Suprapubic skin (tissue), 4 donors: ENCODE data around the gene BCL11B. TPM values are rescaled to one million over a fixed set of nuclear protein-coding genes. Genes with fewer than 3 reads are reported as not detected.
A peak's percentile ranks its signal among the peaks of the same experiment; 100 is the strongest.

ENCODE experiments used
- DNase-seq, 2 donors: peaks; one replicate each; pipeline ENCODE4 v3.0.0-alpha.2; 2019; ENCODE audit warnings: low spot score in 2 of 2
- H3K27ac ChIP-seq: fragments of 200-600 bp; sonication (generic); one replicate; pipeline ENCODE4 v1.5.1; 2019
- H3K27me3 ChIP-seq: fragments of 200-600 bp; sonication (generic); one replicate; pipeline ENCODE4 v1.5.1; 2019
- H3K36me3 ChIP-seq: fragments of 200-600 bp; sonication (generic); one replicate; pipeline ENCODE4 v1.5.1; 2019
- H3K4me1 ChIP-seq: fragments of 200-600 bp; sonication (generic); one replicate; pipeline ENCODE4 v1.5.1; 2019
- H3K4me3 ChIP-seq: fragments of 200-600 bp; sonication (generic); one replicate; pipeline ENCODE4 v1.5.1; 2019; ENCODE audit warnings: mild to moderate bottlenecking
- H3K9me3 ChIP-seq: fragments of 200-600 bp; sonication (generic); one replicate; pipeline ENCODE4 v1.5.1; 2019
- EP300 ChIP-seq: sonication (generic); formaldehyde crosslinking; IDR thresholded peaks from one replicate; pipeline ENCODE4 v1.6.1; 2017; ENCODE audit warnings: antibody characterized with exemption
- POLR2A ChIP-seq, 2 donors: fragments of 450-650 bp; IDR thresholded peaks; one replicate each; pipeline ENCODE4 v1.6.1; 2017; ENCODE audit warnings: antibody characterized with exemption in 2 of 2, mild to moderate bottlenecking in 2 of 2, moderate library complexity in 2 of 2
- POLR2AphosphoS5 ChIP-seq, 3 donors: sonication (generic); formaldehyde crosslinking; IDR thresholded peaks; one replicate each; pipeline ENCODE4 v1.6.1; 2017; ENCODE audit warnings: antibody characterized with exemption in 3 of 3
- WGBS: methylation state at CpG from one replicate; pipeline ENCODE4 v1.1.5; 2018; 5-methylcytosine and 5-hydroxymethylcytosine counted together
- total RNA-seq, 4 donors: library from RNA; depleted of rRNA; stranded (reverse); fragments of >200 nt; gene quantifications; one replicate each; pipeline ENCODE4 v1.1.0, GENCODE V29; 2016
- TF ChIP-seq, protein P1 (sequence below), 2 donors: fragments of 200-600 bp in 1 of 2; fragments of 450-650 bp in 1 of 2; sonication (generic) in 1 of 2; IDR thresholded peaks; one replicate each; pipeline ENCODE4 v1.5.1; 2016 to 2019; ENCODE audit warnings: antibody characterized with exemption in 2 of 2, mild to moderate bottlenecking in 1 of 2, moderate library complexity in 1 of 2

The BCL11B gene
- total RNA-seq, 4 donors from 2014 or later = 35.9 to 53.8 (median 47.5) TPM

- H3K36me3 ChIP-seq = no peaks in the 10 kb centered on the region
- peaks cover 23% of the 10 kb centered on the region for H3K4me1 ChIP-seq
- H3K9me3 ChIP-seq = no peaks in the 10 kb centered on the region
- TF ChIP-seq POLR2A (IDR thresholded peaks at IDR 0.05) (no peak), EP300 (no peak), POLR2AphosphoS5 (IDR thresholded peaks at IDR 0.05) (no peak)
- TF ChIP-seq, protein P1, sequence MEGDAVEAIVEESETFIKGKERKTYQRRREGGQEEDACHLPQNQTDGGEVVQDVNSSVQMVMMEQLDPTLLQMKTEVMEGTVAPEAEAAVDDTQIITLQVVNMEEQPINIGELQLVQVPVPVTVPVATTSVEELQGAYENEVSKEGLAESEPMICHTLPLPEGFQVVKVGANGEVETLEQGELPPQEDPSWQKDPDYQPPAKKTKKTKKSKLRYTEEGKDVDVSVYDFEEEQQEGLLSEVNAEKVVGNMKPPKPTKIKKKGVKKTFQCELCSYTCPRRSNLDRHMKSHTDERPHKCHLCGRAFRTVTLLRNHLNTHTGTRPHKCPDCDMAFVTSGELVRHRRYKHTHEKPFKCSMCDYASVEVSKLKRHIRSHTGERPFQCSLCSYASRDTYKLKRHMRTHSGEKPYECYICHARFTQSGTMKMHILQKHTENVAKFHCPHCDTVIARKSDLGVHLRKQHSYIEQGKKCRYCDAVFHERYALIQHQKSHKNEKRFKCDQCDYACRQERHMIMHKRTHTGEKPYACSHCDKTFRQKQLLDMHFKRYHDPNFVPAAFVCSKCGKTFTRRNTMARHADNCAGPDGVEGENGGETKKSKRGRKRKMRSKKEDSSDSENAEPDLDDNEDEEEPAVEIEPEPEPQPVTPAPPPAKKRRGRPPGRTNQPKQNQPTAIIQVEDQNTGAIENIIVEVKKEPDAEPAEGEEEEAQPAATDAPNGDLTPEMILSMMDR (IDR thresholded peaks at IDR 0.05) = no peak
- 81% methylated on average over 16 of the region's 17 CpGs for WGBS
- no peaks in the 10 kb centered on the region for H3K27me3 ChIP-seq
- H3K27ac ChIP-seq = no peak overlapping the region
- DNase-seq = no peak
- no peak overlapping the region for H3K4me3 ChIP-seq
Observed at GRCh38 chr14:99205086-99205688, 66.8 kb downstream of the BCL11B start.

- no peaks in the 10 kb centered on the region for H3K9me3 ChIP-seq
- peaks cover 10% of the 10 kb centered on the region for H3K4me1 ChIP-seq
- H3K4me3 ChIP-seq = no peak overlapping the region
- TF ChIP-seq, protein P1 (IDR thresholded peaks at IDR 0.05) = no peak
- TF ChIP-seq POLR2AphosphoS5 (IDR thresholded peaks at IDR 0.05) (no peak), POLR2A (IDR thresholded peaks at IDR 0.05) (no peak), EP300 (no peak)
- no peak overlapping the region for H3K27ac ChIP-seq
- no peaks in the 10 kb centered on the region for H3K27me3 ChIP-seq
- H3K36me3 ChIP-seq = no peaks in the 10 kb centered on the region
- 92% methylated on average over 6 of the region's 8 CpGs for WGBS
- DNase-seq = no peak
Observed at GRCh38 chr14:99203801-99204200, 68.2 kb downstream of the BCL11B start.

GRCh38 chr14:99203080-99203479 lies 68.9 kb downstream of the BCL11B start:
- no peaks in the 10 kb centered on the region for H3K27me3 ChIP-seq
- H3K36me3 ChIP-seq = no peaks in the 10 kb centered on the region
- WGBS = 68% methylated on average over 6 of the region's 6 CpGs
- H3K9me3 ChIP-seq = no peaks in the 10 kb centered on the region
- TF ChIP-seq EP300 (no peak), POLR2A (IDR thresholded peaks at IDR 0.05) (no peak), POLR2AphosphoS5 (IDR thresholded peaks at IDR 0.05) (no peak)
- TF ChIP-seq, protein P1 (IDR thresholded peaks at IDR 0.05) = no peak
- H3K4me1 ChIP-seq = peaks cover 5% of the 10 kb centered on the region
- H3K27ac ChIP-seq = no peak overlapping the region
- no peak overlapping the region for H3K4me3 ChIP-seq
- no peak for DNase-seq

DNA sequence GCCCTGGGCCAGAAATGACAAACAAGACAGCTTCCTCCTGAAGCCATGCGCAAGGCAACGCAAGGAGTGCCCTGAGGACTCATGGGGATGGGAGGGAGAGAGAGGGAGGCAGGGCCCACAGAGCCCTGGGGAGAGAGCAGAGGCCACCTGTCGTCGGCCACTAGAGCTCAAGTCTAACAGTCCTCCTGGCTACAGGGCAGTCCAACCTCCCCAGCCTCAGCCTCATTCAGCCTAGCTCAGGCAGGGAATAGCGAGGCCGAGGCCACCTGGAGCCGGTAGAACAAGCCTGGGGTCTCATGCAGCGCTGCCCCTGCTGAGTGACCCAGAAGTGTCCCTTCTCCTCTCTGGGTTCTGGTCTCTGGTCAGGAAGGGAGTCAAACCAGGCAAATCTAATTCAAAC lies 69.5 kb downstream of the BCL11B start:
- H3K27me3 ChIP-seq = no peaks in the 10 kb centered on the region
- no peak overlapping the region for H3K27ac ChIP-seq
- 89% methylated on average over 8 of the region's 8 CpGs for WGBS
- no peak overlapping the region for H3K4me3 ChIP-seq
- H3K4me1 ChIP-seq = peaks cover 3% of the 10 kb centered on the region
- DNase-seq = no peak
- H3K9me3 ChIP-seq = no peaks in the 10 kb centered on the region
- TF ChIP-seq POLR2A (IDR thresholded peaks at IDR 0.05) = no peak
- no peak for TF ChIP-seq POLR2AphosphoS5 (IDR thresholded peaks at IDR 0.05)
- no peak for TF ChIP-seq EP300
- TF ChIP-seq, protein P1 (IDR thresholded peaks at IDR 0.05) = no peak
- H3K36me3 ChIP-seq = no peaks in the 10 kb centered on the region

- TF ChIP-seq POLR2AphosphoS5 (IDR thresholded peaks at IDR 0.05) (no peak), EP300 (no peak), POLR2A (IDR thresholded peaks at IDR 0.05) (no peak)
- TF ChIP-seq, protein P1 (IDR thresholded peaks at IDR 0.05) = no peak
- peak overlapping the region; percentile 10 for H3K27ac ChIP-seq
- WGBS = 82% methylated on average over 10 of the region's 10 CpGs
Observed at GRCh38 chr14:99201351-99202073, 70.5 kb downstream of the BCL11B start.

More at GRCh38 chr14:99201351-99202073, 70.5 kb downstream of the BCL11B start:
- no peaks in the 10 kb centered on the region for H3K27me3 ChIP-seq
- H3K4me3 ChIP-seq = no peak overlapping the region
- H3K4me1 ChIP-seq = peaks cover 6% of the 10 kb centered on the region
- DNase-seq = no peak
- H3K9me3 ChIP-seq = no peaks in the 10 kb centered on the region
- no peaks in the 10 kb centered on the region for H3K36me3 ChIP-seq
